GM12873 (cell line): ENCODE data around the gene TUBB4B.

ENCODE experiments used
- CTCF ChIP-seq: IDR thresholded peaks from 2 replicates; pipeline ENCODE4 v1.5.1; 2012; ENCODE audit warnings: low read depth, mild to moderate bottlenecking, moderate library complexity, low read length, control low read depth; ENCODE audit not compliant: insufficient read depth; ENCODE audit errors: missing control alignments

Gene TUBB4B

GRCh38 chr9:137223078-137223970 is 17.8 kb upstream of the TUBB4B start:
- no peak for TF ChIP-seq CTCF

- no peak for TF ChIP-seq CTCF
These were observed 16.0 kb upstream of the TUBB4B start, which contains the start of gene CYSRT1 for GRCh38 chr9:137224830-137225694. TSS of gene CYSRT1 (plus strand) at chr9:137225174. CDS start at chr9:137225622, 448 bp downstream.

- no peak for TF ChIP-seq CTCF
These were observed 15.3 kb upstream of the TUBB4B start for GRCh38 chr9:137225699-137226331.

- TF ChIP-seq CTCF: no peak
These were observed 14.6 kb upstream of the TUBB4B start for GRCh38 chr9:137226338-137227053.

GRCh38 chr9:137227054-137227852 is 13.8 kb upstream of the TUBB4B start, which contains the start of gene RNF224:
TSS of gene RNF224 (plus strand) at chr9:137227502. CDS start at chr9:137228336, 834 bp downstream.
- peak; percentile 97 for TF ChIP-seq CTCF

- TF ChIP-seq CTCF: no peak
These were observed 13.1 kb upstream of the TUBB4B start for GRCh38 chr9:137227853-137228505.
